Measurements from ENCODE around the gene RPP25L.

Gene RPP25L

GRCh38 chr9:34637356-34638137 lies 25.6 kb upstream of the RPP25L start, which contains the start of gene SIGMAR1:
TSS of gene SIGMAR1 (minus strand) at chr9:34637787. CDS start at chr9:34637697, 90 bp downstream.
- peak; percentile 75 for DNase-seq (ENCODE audit: low read depth, low spot score)

DNA sequence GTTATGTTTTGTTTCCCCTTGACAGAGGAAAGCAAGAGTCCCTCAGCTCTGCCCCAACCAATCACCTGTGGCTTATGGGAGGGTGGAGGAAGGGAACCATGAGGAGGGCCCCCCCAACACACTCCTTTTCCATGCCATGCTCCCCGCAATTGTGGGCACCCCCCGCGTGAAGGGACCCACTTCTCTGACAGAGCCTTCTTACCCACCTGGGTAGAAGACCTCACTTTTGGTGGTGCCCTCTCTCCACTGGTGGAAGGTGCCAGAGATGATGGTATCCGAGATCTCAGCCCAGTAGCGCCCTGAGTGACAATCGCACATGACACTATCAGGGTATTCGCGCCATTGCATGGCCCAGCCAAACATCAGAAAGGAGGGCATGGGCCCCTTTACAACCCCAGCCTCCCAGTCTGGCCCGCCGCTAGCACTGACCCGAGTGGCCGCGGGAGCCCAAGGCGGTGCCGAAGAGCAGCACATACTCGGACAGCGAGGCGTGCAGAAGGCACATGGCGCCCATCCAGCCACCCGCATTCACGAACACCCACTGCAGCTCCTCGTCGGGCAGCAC lies 25.0 kb upstream of the RPP25L start:
- no peak for DNase-seq (ENCODE audit: low read depth, low spot score)

- DNase-seq (ENCODE audit: low read depth, low spot score), result no peak
Observed at GRCh38 chr9:34635556-34635955, 23.7 kb upstream of the RPP25L start.

DNA sequence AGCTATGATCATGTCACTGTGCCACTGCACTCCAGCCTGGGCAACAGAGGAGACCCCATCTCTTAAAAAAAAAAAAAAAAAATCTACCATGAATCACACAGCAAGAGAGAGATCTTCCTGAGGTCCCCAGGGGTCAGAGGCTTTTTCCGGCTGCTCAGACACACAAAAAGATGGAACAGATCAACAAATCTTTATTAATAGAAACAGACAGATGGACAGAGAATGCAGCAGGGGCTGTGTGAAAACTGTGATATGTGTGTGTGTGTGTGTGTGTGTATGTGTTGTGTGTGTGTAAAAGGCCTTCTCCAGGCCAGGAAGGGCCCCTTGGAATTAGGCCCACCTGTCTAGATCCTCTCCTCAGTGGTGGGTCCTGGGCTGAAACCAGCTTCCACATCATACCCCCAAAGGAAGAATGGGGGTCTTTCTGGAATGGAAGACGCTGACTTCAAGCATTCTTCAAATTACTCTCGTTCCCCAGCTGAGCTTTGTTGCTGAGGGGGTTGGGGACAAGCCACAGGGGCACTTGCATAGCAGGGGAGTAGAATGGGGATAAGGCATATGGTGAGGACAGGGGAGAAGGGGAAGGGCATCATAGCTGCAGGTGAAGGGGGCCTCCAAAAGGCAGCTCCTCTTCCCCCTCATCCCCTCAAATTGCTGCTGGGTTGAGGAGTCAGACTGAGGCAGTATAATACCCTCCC lies 22.8 kb upstream of the RPP25L start:
- no peak for DNase-seq (ENCODE audit: low read depth, low spot score)

DNA sequence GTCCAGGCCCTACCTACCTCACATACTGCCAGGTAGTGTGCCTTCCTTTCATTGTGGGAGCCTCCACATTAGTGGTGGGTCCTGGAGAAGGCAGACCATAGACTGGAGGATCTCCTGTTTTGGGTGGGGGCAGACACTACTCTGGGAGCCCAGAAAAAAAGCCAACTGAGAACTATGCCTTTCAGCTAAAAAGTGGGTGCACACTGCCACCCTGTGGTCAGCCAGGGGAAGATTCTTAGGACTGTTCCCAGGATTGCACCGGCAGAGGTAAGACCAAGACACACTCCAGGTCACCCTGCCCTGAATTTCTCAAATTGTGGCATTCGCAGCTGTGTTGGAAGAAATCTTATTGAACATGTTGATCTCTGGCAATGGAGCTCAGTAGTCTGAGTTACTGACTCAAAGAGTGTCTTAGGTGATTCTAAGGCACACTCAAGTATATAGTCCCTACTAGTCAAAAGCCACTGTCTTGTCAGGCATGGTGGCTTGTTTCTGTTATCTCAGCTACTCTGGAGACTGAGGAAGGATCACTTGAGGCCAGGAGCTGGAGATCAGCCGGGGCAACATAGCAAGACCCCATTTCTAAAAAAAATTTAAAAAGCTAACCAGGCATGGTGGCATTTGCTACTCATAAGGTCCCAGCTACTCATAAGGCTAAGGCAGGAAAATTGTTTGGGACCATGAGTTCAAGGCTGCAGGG lies 22.1 kb upstream of the RPP25L start:
- no peak for DNase-seq (ENCODE audit: low read depth, low spot score)

GRCh38 chr9:34633166-34633565 lies 21.3 kb upstream of the RPP25L start:
- no peak for DNase-seq (ENCODE audit: low read depth, low spot score)

DNA sequence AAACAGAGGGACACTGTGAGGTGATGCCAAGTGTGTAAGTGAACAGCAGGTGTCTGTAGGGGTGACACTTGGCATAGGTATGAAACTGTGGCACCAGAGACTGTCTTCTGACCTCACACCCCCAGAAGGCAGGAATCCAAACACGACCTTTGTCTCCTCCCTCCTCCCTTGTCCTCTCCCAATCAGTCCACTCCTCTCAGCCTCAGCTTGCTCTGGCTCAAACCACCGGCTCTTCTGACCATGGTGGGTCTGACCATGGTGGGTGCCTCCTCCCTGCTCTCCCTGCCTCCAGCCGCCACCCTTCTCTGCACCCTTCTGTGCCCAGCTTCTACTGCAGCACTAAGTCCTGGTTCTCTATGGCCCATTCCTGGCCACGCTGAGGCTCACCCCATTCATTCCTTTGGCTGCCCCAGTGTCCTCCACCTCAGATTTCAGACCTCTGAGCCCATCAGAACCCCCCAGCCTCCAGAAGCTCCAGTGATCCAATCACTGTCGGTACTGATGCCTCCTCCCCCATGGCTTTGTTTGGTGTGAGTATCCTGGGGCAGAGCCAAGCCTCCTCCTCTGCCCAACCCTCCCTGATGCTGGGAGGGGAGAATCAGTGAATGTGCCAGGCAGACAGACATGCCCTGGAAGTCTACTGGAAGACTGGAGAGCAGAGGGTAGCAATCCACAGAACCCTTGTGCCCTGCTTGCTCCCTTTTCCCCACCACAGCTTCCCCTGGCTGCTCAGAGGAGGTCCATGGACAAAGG lies 18.7 kb upstream of the RPP25L start:
- DNase-seq (ENCODE audit: low read depth, low spot score), result no peak

DNA sequence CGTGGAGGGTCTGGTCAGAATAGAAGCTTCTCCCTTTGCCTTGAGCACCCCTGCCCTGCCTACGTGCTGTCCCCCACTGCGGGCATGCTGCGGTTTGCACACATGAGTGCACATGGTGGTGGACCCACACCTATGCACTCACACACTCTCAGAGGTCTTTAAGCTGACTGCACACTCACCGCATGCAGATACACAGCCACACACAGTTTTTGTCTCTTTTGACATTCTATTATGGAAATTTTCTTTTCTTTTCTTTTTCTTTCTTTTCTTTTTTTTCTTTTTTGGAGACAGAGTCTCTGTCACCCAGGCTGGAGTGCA lies 17.6 kb upstream of the RPP25L start:
- DNase-seq (ENCODE audit: low read depth, low spot score), result no peak

DNA sequence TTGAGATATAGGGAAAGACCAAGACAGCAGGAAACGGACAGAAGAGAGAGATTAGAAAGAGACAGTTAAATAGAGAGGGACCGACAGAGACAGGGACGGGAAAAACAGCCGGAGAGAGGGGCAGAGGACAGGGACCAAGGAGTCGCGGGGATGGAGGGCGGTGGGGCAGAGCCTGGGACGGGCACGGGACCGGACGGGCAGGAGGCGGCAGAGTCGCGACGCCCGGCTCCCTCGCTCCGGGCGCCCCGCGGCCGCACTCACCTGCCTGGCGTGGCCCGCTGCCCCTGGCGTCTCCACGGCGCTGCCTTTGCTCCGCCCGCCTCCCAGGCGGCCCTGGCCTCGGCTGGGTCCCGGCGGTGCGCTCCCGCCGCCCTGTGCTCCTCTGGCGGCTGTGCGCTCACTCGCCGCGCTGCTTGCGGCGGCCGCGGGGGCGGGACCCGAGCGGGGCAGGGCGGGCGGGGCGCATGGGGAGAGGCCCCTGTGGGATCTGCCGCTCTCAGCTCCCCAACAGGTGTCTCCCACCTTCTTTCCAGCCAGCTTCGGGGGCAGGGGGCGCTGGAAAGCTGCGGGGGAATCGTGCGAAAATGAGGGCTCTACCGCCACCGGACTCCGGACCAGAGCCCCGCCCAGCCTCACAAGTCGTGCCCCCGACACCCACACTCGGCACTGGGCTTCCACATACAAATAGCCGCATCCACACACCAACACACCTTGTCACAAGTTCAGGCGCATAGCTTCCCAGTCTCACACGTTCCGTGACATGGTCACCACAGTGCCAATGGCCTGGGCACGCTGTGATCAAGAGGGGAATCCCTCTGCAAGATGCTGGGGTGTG lies 17.0 kb upstream of the RPP25L start, which contains the start of gene ARID3C:
ARID3C (minus strand) TSS at position 411 of the 835 bp plus-strand sequence. CDS start 1,052 bp downstream, outside the sequence.
- no peak for DNase-seq (ENCODE audit: low read depth, low spot score)

DNA sequence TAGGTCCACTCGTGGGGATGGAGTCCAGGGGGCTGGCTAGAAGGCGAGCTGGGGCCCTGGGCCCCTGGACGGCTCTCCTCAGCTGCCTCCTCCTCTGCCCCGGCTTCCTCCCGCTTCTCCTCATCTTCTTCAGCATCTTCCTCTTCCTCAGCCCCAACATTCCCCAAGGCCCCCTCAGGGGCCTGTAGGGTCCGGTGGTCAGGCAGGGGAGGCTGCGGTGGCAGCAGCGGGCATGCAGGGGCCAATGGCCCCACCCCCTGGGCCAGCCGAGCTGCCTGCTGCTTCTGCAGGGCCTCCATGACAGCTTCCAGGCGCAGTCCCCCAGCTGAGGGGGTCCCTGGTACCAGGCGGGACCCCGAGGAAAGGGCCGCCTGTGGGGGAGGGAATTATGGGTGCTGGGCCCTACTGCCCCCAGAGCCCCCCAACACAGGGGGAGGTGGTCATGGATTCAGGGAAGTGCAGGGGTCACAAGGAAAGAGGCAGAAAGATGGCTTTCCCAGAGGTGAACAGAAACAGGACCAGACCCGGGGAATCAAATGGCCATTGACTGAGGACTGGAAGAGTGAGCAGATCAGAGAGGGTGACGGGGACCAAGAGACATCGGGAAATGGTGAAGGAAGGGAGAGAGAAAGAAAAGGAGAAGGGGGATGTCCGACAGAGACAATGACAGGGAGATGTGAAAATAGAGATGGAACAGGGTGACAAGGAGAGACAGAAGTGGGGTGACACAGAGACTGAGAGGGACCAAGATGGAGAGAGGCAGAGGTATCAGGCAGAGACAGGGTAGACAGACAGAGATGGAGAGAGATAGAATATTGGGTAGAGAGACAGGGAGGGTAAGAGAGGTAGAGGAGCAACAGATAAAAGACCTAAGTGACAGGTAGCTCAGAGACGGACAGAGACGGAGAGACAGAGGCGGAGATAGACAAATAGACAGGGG lies 16.1 kb upstream of the RPP25L start:
- DNase-seq (ENCODE audit: low read depth, low spot score), result no peak

- no peak for DNase-seq (ENCODE audit: low read depth, low spot score)
Observed at GRCh38 chr9:34625186-34625486, 13.2 kb upstream of the RPP25L start.

DNA sequence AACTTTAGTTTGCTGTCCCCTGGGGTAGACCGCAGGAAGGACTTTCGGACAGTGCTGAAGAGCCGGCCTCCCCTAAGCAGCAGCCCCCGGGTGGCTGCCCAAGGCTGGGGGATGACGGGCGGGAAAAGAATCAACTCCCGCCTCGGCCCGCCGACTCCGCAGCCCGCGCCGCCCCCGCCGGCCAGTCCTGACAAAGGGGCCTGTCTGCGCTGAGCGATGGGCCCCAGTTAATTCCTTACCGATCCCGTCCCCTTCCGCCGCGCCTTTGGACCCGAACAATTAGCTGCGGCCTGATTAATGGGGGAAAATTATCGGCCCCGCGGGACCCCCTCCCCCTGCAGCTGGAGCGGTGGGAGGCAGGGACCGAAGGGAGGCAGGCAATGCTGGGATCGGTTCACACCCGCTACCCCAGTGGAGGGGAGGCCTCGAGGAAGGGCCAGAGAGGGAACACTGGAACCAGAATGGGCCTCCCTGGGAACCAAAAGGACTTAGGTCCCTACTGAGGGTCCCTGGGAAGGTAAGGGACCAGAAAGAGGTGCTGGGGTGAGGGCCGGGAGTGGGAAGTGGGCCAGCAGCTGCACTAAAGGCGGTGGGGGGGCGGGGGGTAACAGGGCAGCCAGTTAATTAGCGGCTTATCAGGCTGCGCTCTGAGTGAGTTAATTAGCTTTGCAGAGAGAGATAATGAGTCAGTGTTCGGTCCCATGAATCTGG lies 12.7 kb upstream of the RPP25L start:
- no peak for DNase-seq (ENCODE audit: low read depth, low spot score)

DNA sequence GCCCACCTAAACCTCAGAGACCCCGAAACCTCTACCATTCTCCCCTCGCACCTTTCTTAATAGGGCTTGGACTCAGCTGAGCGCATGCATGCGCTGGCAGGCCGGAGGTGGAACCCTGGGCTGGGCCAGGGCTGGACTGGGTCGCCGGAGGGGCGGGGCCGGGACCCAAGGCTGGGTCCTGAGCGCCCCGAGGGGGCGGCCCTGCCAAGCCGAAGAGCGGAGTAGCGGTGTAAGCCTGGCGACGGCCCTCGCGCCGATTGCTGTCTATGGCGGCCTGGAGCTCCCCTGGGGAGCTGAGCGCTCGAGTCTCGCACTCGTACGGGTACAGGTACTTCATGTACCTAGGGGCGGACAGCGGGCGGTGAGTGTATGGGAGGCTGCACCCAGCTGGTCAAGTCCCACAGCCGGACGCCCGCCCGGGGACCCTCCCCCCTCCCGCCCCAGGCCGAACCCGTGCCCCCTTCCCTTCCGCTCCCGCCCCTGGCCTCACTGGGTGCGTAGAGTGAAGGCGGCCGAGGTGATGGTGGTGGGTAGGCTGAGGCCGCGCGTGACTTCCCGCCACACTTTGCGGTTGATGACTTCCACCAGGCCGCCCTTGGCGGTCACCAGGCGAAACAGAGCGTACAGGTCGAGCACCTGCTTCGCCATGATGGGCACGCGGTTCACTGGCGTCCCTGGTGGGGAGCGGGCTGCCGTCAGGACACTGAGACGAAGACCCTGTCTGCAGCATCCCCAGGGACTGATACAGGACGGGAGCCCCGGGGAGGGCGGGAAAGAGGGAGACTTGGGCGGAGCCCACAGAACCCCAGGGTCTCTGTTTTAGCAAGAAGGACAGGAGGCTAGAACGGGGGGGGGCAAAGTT lies 11.7 kb upstream of the RPP25L start:
- DNase-seq (ENCODE audit: low read depth, low spot score), result no peak

DNA sequence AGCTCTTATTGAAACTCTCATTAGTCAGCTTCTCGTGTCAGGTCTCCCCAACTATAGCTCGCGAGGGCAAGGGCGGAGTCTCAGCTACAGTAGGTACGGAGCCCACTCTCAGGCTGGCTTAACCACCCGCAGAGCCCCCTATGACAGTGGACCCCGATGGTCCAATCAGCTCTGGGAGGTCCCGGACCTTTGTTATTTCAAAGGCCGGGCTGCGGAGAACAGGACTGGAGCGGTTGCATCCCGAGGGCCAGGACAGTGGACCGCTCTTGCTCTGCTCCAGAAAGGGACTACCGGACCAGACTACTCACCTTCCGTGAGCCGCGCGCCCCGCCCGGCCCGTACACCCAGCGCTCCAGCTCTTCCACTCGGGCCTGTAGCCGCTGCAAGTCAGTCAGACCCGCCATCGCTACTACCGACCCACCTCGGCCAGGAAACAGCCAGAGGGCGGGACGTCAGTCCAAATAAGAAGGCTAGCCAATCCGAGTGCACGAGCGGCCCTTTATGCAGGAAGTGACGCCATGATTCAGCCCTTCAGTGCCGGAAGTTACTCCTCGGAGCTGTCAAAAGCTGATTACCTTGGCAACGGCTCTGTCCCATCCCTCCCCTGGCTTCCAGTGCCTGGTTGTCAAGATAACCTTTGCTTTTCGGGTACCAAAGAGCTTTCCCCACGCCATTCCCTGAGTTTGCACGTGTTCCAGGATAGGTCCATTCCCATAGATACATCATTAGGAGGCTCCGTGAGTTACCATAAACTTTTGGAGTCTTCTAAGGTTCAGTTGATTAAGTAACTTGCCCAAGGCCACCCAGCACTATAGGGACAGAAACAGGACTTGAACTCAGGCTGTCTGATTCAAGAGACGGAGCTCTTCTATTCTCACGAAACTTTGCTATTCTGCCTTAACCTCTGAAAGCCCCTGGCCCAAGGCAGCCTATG lies 8.4 kb upstream of the RPP25L start, which contains the start of gene DCTN3:
DCTN3 (minus strand) TSS at position 435 of the 934 bp plus-strand sequence; CDS start at position 404, 31 bp downstream.
- DNase-seq (ENCODE audit: low read depth, low spot score), result peak; percentile 76

DNA sequence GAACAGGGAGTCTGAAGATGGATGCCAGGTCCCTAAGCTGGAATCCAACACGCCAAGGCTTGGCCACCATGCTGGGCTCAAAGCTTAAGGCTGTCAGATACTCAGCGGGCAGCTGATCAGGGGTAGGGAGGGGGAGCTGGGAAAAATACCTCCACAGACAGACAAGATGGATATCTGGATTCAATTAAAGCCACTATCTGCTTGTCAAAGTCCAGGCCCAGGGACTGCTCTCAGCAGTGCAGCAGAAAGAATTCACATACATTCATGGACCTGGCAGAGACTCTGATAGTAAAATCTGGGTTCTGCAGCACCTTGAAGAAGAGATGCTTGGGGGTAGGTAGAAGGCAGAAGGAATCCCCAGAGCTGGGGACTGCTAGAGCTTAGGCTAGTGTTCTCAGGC lies 3.2 kb upstream of the RPP25L start:
- no peak for DNase-seq (ENCODE audit: low read depth, low spot score)

DNA sequence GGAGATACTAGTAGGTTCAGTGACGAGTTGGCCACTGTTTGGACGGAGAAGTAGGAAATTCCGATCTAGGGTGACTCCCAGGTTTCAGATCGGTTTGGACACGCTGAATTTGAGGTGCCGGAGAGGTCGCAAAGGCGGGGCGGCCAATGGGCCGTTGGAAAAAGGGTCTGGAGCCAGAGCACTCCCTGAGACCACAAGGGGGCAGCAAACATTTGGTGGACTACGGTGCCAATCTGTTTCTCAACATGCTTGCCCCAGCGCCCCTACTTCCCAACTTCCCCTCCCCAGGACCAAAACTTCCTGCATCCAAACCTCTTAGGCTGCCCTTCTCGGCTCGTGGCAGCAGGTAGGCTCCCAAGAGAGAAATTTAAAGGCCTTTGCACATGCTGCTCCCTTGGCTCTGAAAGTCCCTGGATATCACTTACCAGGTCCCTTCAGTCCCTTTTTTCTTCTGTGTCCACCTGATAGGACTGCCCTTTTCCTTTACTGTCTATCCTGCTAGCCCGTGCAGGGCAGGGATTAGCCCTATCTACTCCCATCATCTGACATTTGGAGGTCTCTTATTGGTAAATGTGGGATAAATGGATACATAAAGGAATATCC lies 992 bp upstream of the RPP25L start:
- DNase-seq (ENCODE audit: low read depth, low spot score), result no peak

Data from smooth muscle cell of the brain vasculature (primary cell).